Prostate gland (tissue), 2 donors: Measurements from ENCODE around the gene SERINC5.

Source experiments
- POLR2AphosphoS5 ChIP-seq: sonication (generic); formaldehyde crosslinking; IDR thresholded peaks from one replicate; pipeline ENCODE4 v1.6.1; 2017; ENCODE audit warnings: antibody characterized with exemption
- TF ChIP-seq, protein P1 (sequence below), 4 experiments: fragments of 200-600 bp in 2 of 4; fragments of 450-650 bp in 2 of 4; sonication (generic) in 2 of 4; IDR thresholded peaks; 1 replicate in 3 of 4; 2 replicates in 1 of 4; pipeline ENCODE4 v1.5.1; 2016 to 2019; ENCODE audit warnings: antibody characterized with exemption in 4 of 4, mild to moderate bottlenecking in 2 of 4, moderate library complexity in 2 of 4

DNA sequence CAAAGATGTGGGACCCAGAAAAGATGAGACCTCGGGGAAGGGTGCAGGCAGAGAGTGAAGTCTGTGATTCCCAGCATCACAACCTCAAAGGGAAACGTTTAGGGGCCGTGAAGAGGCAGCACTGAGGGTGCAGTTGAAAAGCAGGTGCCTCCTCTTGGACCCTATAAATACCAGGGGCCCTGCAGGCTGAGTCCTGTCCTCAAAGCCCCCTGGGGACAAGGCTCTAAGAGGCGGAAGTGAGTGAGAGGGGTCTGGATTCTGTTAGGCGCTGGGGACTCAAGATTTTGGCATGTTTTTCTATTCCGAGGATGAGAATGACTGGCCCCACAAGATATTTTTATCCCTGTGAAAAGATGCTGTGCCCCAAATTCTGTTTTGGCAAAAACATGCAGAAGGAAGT lies 112.9 kb downstream of the SERINC5 start:
- TF ChIP-seq, protein P1, sequence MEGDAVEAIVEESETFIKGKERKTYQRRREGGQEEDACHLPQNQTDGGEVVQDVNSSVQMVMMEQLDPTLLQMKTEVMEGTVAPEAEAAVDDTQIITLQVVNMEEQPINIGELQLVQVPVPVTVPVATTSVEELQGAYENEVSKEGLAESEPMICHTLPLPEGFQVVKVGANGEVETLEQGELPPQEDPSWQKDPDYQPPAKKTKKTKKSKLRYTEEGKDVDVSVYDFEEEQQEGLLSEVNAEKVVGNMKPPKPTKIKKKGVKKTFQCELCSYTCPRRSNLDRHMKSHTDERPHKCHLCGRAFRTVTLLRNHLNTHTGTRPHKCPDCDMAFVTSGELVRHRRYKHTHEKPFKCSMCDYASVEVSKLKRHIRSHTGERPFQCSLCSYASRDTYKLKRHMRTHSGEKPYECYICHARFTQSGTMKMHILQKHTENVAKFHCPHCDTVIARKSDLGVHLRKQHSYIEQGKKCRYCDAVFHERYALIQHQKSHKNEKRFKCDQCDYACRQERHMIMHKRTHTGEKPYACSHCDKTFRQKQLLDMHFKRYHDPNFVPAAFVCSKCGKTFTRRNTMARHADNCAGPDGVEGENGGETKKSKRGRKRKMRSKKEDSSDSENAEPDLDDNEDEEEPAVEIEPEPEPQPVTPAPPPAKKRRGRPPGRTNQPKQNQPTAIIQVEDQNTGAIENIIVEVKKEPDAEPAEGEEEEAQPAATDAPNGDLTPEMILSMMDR (IDR thresholded peaks at IDR 0.05), result no peak
- no peak for TF ChIP-seq POLR2AphosphoS5
